SU-DHL-6 (cell line): ENCODE results near the gene AMPD3.

Source experiments
- H2AFZ ChIP-seq: fragments of 200-600 bp; sonication (generic); 2 replicates; pipeline ENCODE4 v1.6.1; 2014; ENCODE audit warnings: low read depth, mild to moderate bottlenecking, moderate library complexity, mixed read lengths, antibody characterized with exemption, low read length; ENCODE audit not compliant: severe bottlenecking
- H3F3A ChIP-seq: fragments of 200-600 bp; shearing (Covaris generic); 2 replicates; pipeline ENCODE4 v1.6.0; 2016; ENCODE audit warnings: antibody characterized with exemption, mild to moderate bottlenecking; ENCODE audit not compliant: insufficient read depth
- H3K27ac ChIP-seq: fragments of 200-600 bp; sonication (generic); 2 replicates; pipeline ENCODE4 v1.5.1; 2016; ENCODE audit warnings: low read depth, mild to moderate bottlenecking, low read length, moderate library complexity, mixed read lengths
- H3K27me3 ChIP-seq: fragments of 200-600 bp; sonication (generic), shearing (Covaris generic); 2 replicates; pipeline ENCODE4 v1.6.0; 2014; ENCODE audit warnings: mild to moderate bottlenecking, low read length
- H3K36me3 ChIP-seq: fragments of 200-600 bp; sonication (generic); 2 replicates; pipeline ENCODE4 v1.6.1; 2014; ENCODE audit warnings: mild to moderate bottlenecking, low read length, mixed read lengths
- H3K4me2 ChIP-seq: fragments of 300-600, 200-600 bp; shearing (Covaris generic), sonication (generic); 2 replicates; pipeline ENCODE4 v1.6.0; 2014; ENCODE audit warnings: low read length, low read depth, mild to moderate bottlenecking; ENCODE audit not compliant: poor library complexity, severe bottlenecking
- H3K4me3 ChIP-seq: fragments of 200-600 bp; sonication (generic); 2 replicates; pipeline ENCODE4 v1.5.1; 2014; ENCODE audit warnings: antibody characterized with exemption, low read length, mild to moderate bottlenecking, mixed read lengths; ENCODE audit not compliant: insufficient read depth, poor library complexity, severe bottlenecking
- H3K79me2 ChIP-seq: fragments of 200-600 bp; sonication (generic); 2 replicates; pipeline ENCODE4 v1.6.1; 2014; ENCODE audit warnings: mild to moderate bottlenecking, low read length, moderate library complexity; ENCODE audit not compliant: insufficient read depth
- H3K9ac ChIP-seq: fragments of 200-600 bp; sonication (generic); 2 replicates; pipeline ENCODE4 v1.7.0; 2014; ENCODE audit warnings: mild to moderate bottlenecking, low read length
- H3K9me2 ChIP-seq: fragments of 200-600 bp; sonication (generic); replicated peaks from 2 replicates; pipeline ENCODE4 v1.6.1; 2014; ENCODE audit warnings: low read length; ENCODE audit not compliant: insufficient read depth
- H3K9me3 ChIP-seq: fragments of 200-600 bp; sonication (generic); 2 replicates; pipeline ENCODE4 v1.6.1; 2014; ENCODE audit warnings: low read length, mixed read lengths; ENCODE audit not compliant: insufficient read depth
- H4K20me1 ChIP-seq: fragments of 200-600 bp; sonication (generic); 2 replicates; pipeline ENCODE4 v1.6.1; 2014; ENCODE audit warnings: low read depth, mild to moderate bottlenecking, antibody characterized with exemption, low read length, moderate library complexity, mixed read lengths
- CTCF ChIP-seq: fragments of 200-600 bp; sonication (generic); IDR thresholded peaks from one replicate; pipeline ENCODE4 v1.5.1; 2017; ENCODE audit warnings: antibody characterized with exemption, mild to moderate bottlenecking, low read length, moderate library complexity; ENCODE audit not compliant: insufficient read depth, poor library complexity, severe bottlenecking
- EZH2phosphoT487 ChIP-seq: fragments of 200-600 bp; sonication (generic), shearing (Covaris generic); conservative IDR thresholded peaks from 2 replicates; pipeline ENCODE4 v1.6.1; 2018; ENCODE audit warnings: mild to moderate bottlenecking, antibody characterized with exemption, low read length, moderate library complexity, mixed read lengths

Gene AMPD3

GRCh38 chr11:10502065-10502680 lies 47.1 kb downstream of the AMPD3 start:
- no peak for TF ChIP-seq CTCF
- TF ChIP-seq EZH2phosphoT487: no peak
- Histone ChIP-seq H3K27ac (no peak overlapping the region), H2AFZ (no peak overlapping the region), H3K36me3 (no peaks in the 10 kb centered on the region), H4K20me1 (no peaks in the 10 kb centered on the region), H3K9me3 (no peaks in the 10 kb centered on the region), H3K9me2 (no peaks in the 10 kb centered on the region), H3K9ac (no peak overlapping the region), H3K4me2 (no peak overlapping the region), H3F3A (no peaks in the 10 kb centered on the region), H3K27me3 (no peaks in the 10 kb centered on the region), H3K79me2 (no peaks in the 10 kb centered on the region), H3K4me3 (no peak overlapping the region)

GRCh38 chr11:10502770-10503169 lies 47.7 kb downstream of the AMPD3 start:
- no peaks in the 10 kb centered on the region for H3K79me2 ChIP-seq
- H3K27ac ChIP-seq: no peak overlapping the region
- no peak overlapping the region for H3K4me2 ChIP-seq
- no peaks in the 10 kb centered on the region for H3K27me3 ChIP-seq
- H3K36me3 ChIP-seq: no peaks in the 10 kb centered on the region
- no peaks in the 10 kb centered on the region for H3K9me2 ChIP-seq
- TF ChIP-seq CTCF (no peak), EZH2phosphoT487 (no peak)
- H3K9me3 ChIP-seq: no peaks in the 10 kb centered on the region
- H3K9ac ChIP-seq: no peak overlapping the region
- H3F3A ChIP-seq: no peaks in the 10 kb centered on the region
- no peak overlapping the region for H2AFZ ChIP-seq
- no peak overlapping the region for H3K4me3 ChIP-seq
- no peaks in the 10 kb centered on the region for H4K20me1 ChIP-seq

- H3K9ac ChIP-seq: no peak overlapping the region
Observed at GRCh38 chr11:10503221-10503620, 48.2 kb downstream of the AMPD3 start.

More at GRCh38 chr11:10503221-10503620, 48.2 kb downstream of the AMPD3 start:
- Histone ChIP-seq H3K9me2 (no peaks in the 10 kb centered on the region), H2AFZ (no peak overlapping the region), H3F3A (no peaks in the 10 kb centered on the region), H3K9me3 (no peaks in the 10 kb centered on the region), H3K4me3 (no peak overlapping the region), H3K4me2 (no peak overlapping the region), H4K20me1 (no peaks in the 10 kb centered on the region), H3K36me3 (no peaks in the 10 kb centered on the region), H3K79me2 (no peaks in the 10 kb centered on the region), H3K27ac (no peak overlapping the region), H3K27me3 (no peaks in the 10 kb centered on the region)
- TF ChIP-seq EZH2phosphoT487: no peak
- no peak for TF ChIP-seq CTCF
